ENCODE results near the gene OR10AD1. TPM values are rescaled to one million over a fixed set of nuclear protein-coding genes. Genes with fewer than 3 reads are reported as not detected.

Gene OR10AD1
- total RNA-seq, 1 experiment from 2014 or later: not detected

- Histone ChIP-seq H3K4me3 (ENCODE audit: low read depth in 2 of 2, low read length in 2 of 2) (no peak overlapping the region), H3K9me3 (ENCODE audit: control insufficient read depth, insufficient read depth, low read depth, low read length) (no peaks in the 10 kb centered on the region), H3K36me3 (ENCODE audit: control insufficient read depth, insufficient read depth, low read length) (no peaks in the 10 kb centered on the region; the same call in 1 of the 2 replicates), H3K27ac (ENCODE audit: low read length) (no peak overlapping the region), H3K4me1 (ENCODE audit: control insufficient read depth, insufficient read depth, low read length) (peaks cover 10% of the 10 kb centered on the region; the same call in 1 of the 2 replicates), H3K27me3 (ENCODE audit: control insufficient read depth, insufficient read depth, low read length) (peaks cover 2% of the 10 kb centered on the region; the same call in 1 of the 2 replicates)
- no peak for DNase-seq (ENCODE audit: low read depth, low spot score)
- intact Hi-C loops (cut with micrococcal nuclease; ENCODE audit: unreplicated experiment): loop anchor here (10.0 kb wide), 2 partner anchors 76 to 206 kb away; no protein-coding TSS in a partner anchor
- in situ Hi-C loops (cut with HindIII; ENCODE audit: low pct_unique_long_range_greater_than_20kb, low sequenced_read_pairs): no loop called here
- TF ChIP-seq SIN3A (IDR thresholded peaks at IDR 0.05; ENCODE audit: borderline replicate concordance, insufficient read depth, low read depth, low read length) (no peak), REST (IDR thresholded peaks at IDR 0.05; ENCODE audit: insufficient read depth in 1 of 2, low read depth in 2 of 2, low read length in 1 of 2) (no peak), TCF7L2 (IDR thresholded peaks at IDR 0.05; ENCODE audit: low read depth, low read length) (no peak), CTCF (IDR thresholded peaks at IDR 0.05) (no peak), POLR2AphosphoS5 (IDR thresholded peaks at IDR 0.05; ENCODE audit: low read depth, low read length) (no peak)
- ChIA-PET CTCF (no interaction called here), POLR2A (no interaction called here)
- BruUV-seq (replicated peaks): no TSS peak
- ATAC-seq: no peak
These were observed 42.3 kb downstream of the OR10AD1 start for GRCh38 chr12:48160807-48161206.

- ChIA-PET CTCF (interaction anchor here (0.5 kb wide), 1 partner anchor 76 kb away, joined by 7 read pairs; no protein-coding TSS in a partner anchor), POLR2A (no interaction called here)
- no TSS peak for BruUV-seq (replicated peaks)
- DNase-seq (ENCODE audit: low read depth, low spot score) (no peak), ATAC-seq (no peak)
- in situ Hi-C loops (cut with HindIII; ENCODE audit: low pct_unique_long_range_greater_than_20kb, low sequenced_read_pairs): no loop called here
- Histone ChIP-seq H3K27ac (ENCODE audit: low read length) (no peak overlapping the region), H3K4me3 (ENCODE audit: low read depth in 2 of 2, low read length in 2 of 2) (no peak overlapping the region), H3K4me1 (ENCODE audit: control insufficient read depth, insufficient read depth, low read length) (peaks cover 10% of the 10 kb centered on the region; the same call in 1 of the 2 replicates), H3K36me3 (ENCODE audit: control insufficient read depth, insufficient read depth, low read length) (no peaks in the 10 kb centered on the region; the same call in 1 of the 2 replicates), H3K27me3 (ENCODE audit: control insufficient read depth, insufficient read depth, low read length) (peaks cover 2% of the 10 kb centered on the region; the same call in 1 of the 2 replicates), H3K9me3 (ENCODE audit: control insufficient read depth, insufficient read depth, low read depth, low read length) (no peaks in the 10 kb centered on the region)
- TF ChIP-seq REST (IDR thresholded peaks at IDR 0.05; ENCODE audit: insufficient read depth in 1 of 2, low read depth in 2 of 2, low read length in 1 of 2) (no peak), POLR2AphosphoS5 (IDR thresholded peaks at IDR 0.05; ENCODE audit: low read depth, low read length) (no peak), CTCF (IDR thresholded peaks at IDR 0.05) (no peak), TCF7L2 (IDR thresholded peaks at IDR 0.05; ENCODE audit: low read depth, low read length) (no peak), SIN3A (IDR thresholded peaks at IDR 0.05; ENCODE audit: borderline replicate concordance, insufficient read depth, low read depth, low read length) (no peak)
- intact Hi-C loops (cut with micrococcal nuclease; ENCODE audit: unreplicated experiment): loop anchor here (10.0 kb wide), 2 partner anchors 75 to 205 kb away; no protein-coding TSS in a partner anchor
These were observed 43.0 kb downstream of the OR10AD1 start for GRCh38 chr12:48160046-48160445.
